HPDE6-E6E7 (cell line): ENCODE data around the gene ING4.
"Not testable (repeated sequence)": the region's sequence is repeated elsewhere in the genome, so short reads cannot be mapped to it uniquely, and the experiment has no call there.

ENCODE experiments used
- DNase-seq: peaks from one replicate; pipeline ENCODE4 v3.0.0; 2011; ENCODE audit warnings: missing footprints; ENCODE audit errors: extremely low spot score

The ING4 gene

GRCh38 chr12:6662906-6663742 lies at the start of gene ING4:
Gene ING4 (minus strand): TSS chr12:6663119. CDS start chr12:6663101, 18 bp downstream.
- peak; percentile 98 for DNase-seq

DNA sequence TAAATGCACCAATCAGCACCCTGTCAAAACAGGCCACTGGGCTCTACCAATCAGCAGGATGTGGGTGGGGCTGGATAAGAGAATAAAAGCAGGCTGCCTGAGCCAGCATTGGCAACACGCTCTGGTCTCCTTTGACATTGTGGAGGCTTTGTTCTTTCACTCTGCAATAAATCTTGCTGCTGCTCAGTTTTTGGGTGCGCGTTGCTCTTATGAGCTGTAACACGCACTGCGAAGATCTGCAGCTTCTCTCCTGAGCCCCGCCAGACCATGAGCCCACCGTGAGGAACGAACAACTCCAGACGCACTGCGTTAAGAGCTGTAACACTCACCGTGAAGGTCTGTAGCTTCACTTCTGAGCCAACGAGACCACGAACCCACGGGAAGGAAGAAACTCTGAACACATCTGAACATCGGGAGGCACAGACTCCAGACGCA lies 46.1 kb upstream of the ING4 start:
- no peak for DNase-seq

DNA sequence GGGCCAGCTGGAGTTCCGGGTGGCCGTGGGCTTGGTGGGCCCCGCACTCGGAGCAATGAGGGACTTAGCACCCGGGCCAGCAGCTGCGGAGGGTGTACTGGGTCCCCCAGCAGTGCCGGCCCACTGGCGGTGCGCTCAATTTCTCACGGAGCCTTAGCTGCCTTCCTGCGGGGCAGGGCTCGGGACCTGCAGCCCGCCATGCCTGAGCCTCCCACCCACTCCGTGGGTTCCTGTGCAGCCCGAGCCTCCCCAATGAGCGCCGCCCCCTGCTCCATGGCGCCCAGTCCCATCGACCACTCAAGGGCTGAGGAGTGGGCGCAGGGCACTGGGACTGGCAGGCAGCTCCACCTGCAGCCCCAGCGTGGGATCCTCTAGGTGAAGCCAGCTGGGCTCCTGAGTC lies 45.4 kb upstream of the ING4 start:
- DNase-seq: not testable (repeated sequence)

DNA sequence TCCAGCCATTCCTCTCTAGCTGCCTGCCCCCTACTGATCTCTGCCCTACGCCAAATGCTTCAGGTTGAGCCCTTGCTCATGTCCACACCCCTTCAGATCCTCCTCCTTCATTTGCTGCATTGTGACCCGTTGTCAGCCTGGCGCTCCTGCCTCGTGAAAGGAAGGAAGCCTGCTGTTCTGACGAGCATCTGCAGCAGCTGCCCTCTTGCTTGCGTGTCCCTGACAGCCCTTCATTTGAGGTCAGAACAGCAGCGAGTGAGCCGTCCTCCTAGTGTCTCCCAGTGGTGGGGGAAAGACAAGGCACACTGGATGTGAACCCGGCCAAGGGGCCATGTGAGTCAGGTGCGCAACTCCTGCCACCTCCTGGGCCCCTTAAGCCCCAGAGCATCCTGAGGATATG lies 40.7 kb upstream of the ING4 start:
- DNase-seq: no peak

GRCh38 chr12:6701078-6701768 lies 38.3 kb upstream of the ING4 start:
- no peak for DNase-seq

- no peak for DNase-seq
Measured at GRCh38 chr12:6700646-6701051, 37.7 kb upstream of the ING4 start, which contains the start of gene PIANP. Gene PIANP (minus strand): TSS chr12:6700815. CDS start chr12:6698061, 2,754 bp downstream.

GRCh38 chr12:6699989-6700645 lies 37.2 kb upstream of the ING4 start:
- no peak for DNase-seq

GRCh38 chr12:6699259-6699988 lies 36.5 kb upstream of the ING4 start:
- DNase-seq: no peak

GRCh38 chr12:6698352-6699046 lies 35.6 kb upstream of the ING4 start:
- no peak for DNase-seq

DNA sequence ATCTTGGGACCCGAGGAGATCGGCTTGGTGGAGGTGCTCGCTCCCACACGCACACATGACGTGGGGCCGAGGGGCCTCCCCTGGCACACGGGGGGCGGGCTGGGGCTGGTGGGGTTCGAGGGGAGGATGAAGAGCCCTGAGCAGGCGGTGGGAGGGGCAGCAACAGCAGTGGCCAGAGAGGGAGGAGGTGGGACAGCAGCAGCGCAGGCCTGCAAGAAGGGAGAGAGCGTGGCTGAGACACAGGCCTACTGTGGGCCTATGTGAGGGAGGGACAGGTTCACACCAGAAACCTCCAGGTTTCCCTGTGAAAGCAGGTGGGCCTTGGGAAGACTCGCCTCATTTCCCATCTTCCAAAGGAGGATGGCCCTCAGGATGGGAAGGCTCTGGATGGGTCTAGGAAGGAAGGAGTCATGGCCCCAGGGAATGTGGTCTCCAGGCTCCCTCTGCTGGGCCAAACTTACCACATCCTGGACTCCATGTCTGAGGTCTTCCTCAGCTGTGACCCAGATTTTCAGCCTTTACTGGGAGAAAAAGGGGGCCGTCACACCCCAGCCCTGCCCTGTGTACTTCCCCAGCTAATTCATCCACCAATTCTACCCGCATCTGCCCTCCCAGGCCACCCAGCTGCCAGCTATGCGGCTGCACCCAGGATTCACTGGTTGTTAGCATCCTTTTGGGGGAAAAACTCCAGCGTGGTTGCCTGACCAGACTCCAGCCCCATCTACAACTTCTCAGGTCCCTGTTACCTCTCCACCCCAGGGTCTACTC lies 34.8 kb upstream of the ING4 start:
- peak; percentile 56 for DNase-seq

GRCh38 chr12:6696690-6697583 lies 34.0 kb upstream of the ING4 start:
- DNase-seq: no peak

GRCh38 chr12:6695313-6696045 lies 32.6 kb upstream of the ING4 start:
- DNase-seq: no peak

DNA sequence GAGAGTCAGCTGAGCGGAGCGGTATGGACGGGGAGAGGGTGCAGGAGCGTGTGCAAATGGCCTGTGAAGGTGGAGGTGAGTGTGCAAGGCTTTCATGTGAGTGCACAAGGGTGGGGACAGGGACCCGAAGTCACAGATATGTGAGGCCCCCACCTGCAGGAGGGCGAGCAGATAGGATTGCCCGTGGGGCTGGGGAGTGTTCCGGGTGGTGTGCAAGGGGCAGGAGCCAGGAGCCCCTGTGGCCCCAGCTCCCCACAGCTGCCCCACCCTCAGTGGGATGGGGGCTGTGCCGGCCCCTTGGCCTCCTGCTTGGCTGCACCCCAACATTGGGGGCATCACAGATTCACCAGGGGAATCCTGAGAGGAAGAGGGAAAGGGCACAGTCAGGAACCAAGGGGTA lies 31.8 kb upstream of the ING4 start:
- DNase-seq: no peak

- DNase-seq: no peak
Measured at GRCh38 chr12:6693832-6694355, 31.0 kb upstream of the ING4 start.

DNA sequence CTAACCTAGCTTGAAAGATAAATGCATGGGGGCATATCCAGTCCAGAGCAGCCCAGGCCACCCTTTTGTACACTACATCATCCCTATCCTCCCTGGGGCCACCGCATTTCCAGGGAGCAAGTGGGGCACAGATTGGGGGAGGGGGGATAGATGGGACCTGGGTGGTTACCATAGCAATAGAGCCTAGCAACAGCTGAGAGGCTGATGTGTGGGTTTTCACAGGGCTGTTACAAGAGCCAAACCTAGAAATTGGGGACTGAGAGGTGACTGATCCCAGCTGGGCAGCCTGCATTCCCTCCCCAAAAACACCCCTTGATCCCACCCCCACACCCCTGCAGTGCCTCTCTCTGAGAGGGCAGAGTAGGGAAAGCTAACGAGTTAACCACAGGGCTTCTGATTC lies 30.0 kb upstream of the ING4 start:
- DNase-seq: no peak

- no peak for DNase-seq
Measured at GRCh38 chr12:6691473-6691872, 28.6 kb upstream of the ING4 start.

DNA sequence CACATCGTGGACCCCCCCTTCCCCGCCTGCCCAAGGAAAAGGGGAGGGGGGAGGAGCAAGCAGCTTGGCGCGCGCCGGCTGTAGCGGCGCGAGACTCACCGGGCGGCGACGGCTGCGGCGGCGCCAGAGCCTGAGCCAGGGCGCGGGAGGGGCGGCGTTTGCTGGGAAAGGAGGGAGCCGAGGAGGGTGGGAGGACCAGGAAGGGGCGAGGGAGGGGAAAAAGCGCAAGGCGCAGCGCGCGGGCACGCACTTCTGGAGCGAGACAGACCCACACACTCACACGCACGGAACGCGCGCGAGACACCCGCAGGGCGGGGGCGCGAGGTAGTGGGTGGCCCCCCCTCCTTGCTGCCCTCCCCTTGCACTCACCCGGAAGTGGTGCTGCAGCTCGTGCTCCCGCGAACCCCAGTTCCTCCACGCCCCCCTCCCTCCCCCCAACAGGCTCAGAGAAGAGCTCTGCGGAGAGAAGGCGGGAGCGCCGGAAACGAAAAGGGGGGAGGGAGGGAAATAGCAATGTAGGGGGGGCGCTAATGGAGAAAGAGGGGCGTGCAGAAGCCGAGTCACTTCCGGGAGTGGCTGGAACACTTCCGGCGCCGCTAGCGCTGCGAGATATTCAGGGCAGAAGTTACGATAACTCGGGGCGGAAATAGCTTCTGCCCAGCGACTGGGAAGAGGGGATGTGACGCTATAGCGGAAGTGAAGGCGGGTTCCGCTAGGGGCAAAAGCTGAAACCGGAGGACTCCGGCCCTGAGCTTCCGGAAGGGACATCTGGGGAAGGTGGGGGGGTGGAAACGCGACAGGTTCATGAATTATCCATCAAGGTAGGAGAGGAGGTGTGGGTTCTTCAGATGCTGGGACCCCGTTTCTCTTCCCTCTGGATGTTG lies 26.3 kb upstream of the ING4 start, which contains the start of gene ZNF384:
Gene ZNF384, minus strand, starts transcription at position 377 of the 884 bp plus-strand sequence. CDS start 9,855 bp downstream, outside the sequence.
- peak; percentile 99 for DNase-seq
